Lower lobe of right lung (tissue), 2 donors: Measurements from ENCODE around the gene CCDC120. TPM values are rescaled to one million over a fixed set of nuclear protein-coding genes. Genes with fewer than 3 reads are reported as not detected.
A peak's percentile ranks its signal among the peaks of the same experiment; 100 is the strongest.

Source experiments
- ATAC-seq, 2 donors: fragments of 200-7000 bp; cut with Tn5 transposase; one replicate each; pipeline ENCODE4 v1.9.1; 2020 to 2022; ENCODE audit warnings: mild to moderate bottlenecking in 2 of 2, moderate library complexity in 2 of 2
- DNase-seq: peaks from one replicate; pipeline ENCODE4 v3.0.0-alpha.2; 2020
- H3K27ac ChIP-seq: fragments of 200-600 bp; one replicate; pipeline ENCODE4 v1.8.0; 2022
- H3K27me3 ChIP-seq: fragments of 200-600 bp; one replicate; pipeline ENCODE4 v1.8.0; 2022; ENCODE audit warnings: low read depth
- H3K36me3 ChIP-seq: fragments of 200-600 bp; one replicate; pipeline ENCODE4 v1.8.0; 2022; ENCODE audit warnings: mild to moderate bottlenecking
- H3K4me1 ChIP-seq: fragments of 200-600 bp; one replicate; pipeline ENCODE4 v1.8.0; 2022
- H3K4me3 ChIP-seq: fragments of 200-600 bp; one replicate; pipeline ENCODE4 v1.8.0; 2022; ENCODE audit warnings: mild to moderate bottlenecking
- H3K9me3 ChIP-seq: fragments of 200-600 bp; one replicate; pipeline ENCODE4 v1.8.0; 2022
- CTCF ChIP-seq: fragments of 200-600 bp; IDR thresholded peaks from one replicate; pipeline ENCODE4 v1.8.0; 2022; ENCODE audit warnings: antibody characterized with exemption, mild to moderate bottlenecking
- intact Hi-C: fragments of 100-400 bp; cut with DNase I; formaldehyde crosslinking; loops from one replicate; pipeline ENCODE4 v1.11.0; 2022
- total RNA-seq: library from RNA; stranded (reverse); fragmentation: NEBNext Ultra II Directional; extraction: Animal tissue kit (Norgen Biotek cat#: 25700); gene quantifications from one replicate; pipeline ENCODE4 v1.2.1, GENCODE V29; 2021
- donor health status: DM: no; HTN: yes; CAD: no; lungs with severe emphysema.

Gene CCDC120
- total RNA-seq, 1 donor from 2014 or later, result 9.5 TPM

GRCh38 chrX:49059681-49060085, 884 bp downstream of the CCDC120 start:
- no peak for TF ChIP-seq CTCF
- no peaks in the 10 kb centered on the region for H3K27me3 ChIP-seq
- peak overlapping the region; percentile 45 for H3K4me3 ChIP-seq
- DNase-seq, result no peak
- H3K9me3 ChIP-seq, result no peaks in the 10 kb centered on the region
- H3K4me1 ChIP-seq, result no peaks in the 10 kb centered on the region
- intact Hi-C loops, result no loop called here
- ATAC-seq, result peak; percentile 54 to 65
- peaks cover 4% of the 10 kb centered on the region for H3K36me3 ChIP-seq
- peak overlapping the region; percentile 62 for H3K27ac ChIP-seq

DNA sequence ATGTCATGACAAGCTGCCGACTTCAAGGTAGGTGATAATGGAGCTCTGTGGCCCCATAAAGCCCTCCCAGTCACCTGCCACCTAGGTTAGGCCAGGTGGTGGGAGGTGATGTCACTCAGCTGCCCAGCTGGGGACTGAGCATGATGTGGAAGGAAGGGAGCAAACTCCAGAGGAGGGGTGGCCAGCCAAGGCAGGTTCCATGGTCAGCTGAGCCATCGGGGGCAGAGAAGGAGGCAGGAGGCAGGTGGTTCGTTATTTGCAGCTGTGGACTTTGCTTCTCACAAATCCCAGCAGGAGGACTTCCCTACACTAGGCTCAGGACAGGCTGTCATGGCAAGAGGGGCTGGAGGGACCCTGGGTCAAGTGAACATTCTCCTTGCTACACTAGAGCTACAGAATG, 2.1 kb downstream of the CCDC120 start:
- Histone ChIP-seq H3K9me3 (no peaks in the 10 kb centered on the region), H3K27me3 (no peaks in the 10 kb centered on the region), H3K4me1 (no peaks in the 10 kb centered on the region), H3K36me3 (peaks cover 4% of the 10 kb centered on the region), H3K4me3 (no peak overlapping the region), H3K27ac (no peak overlapping the region)
- TF ChIP-seq CTCF, result no peak
- DNase-seq (no peak), ATAC-seq (no peak)
- intact Hi-C loops, result no loop called here

- no peak overlapping the region for H3K4me3 ChIP-seq
- intact Hi-C loops, result no loop called here
- peaks cover 4% of the 10 kb centered on the region for H3K36me3 ChIP-seq
- H3K27me3 ChIP-seq, result no peaks in the 10 kb centered on the region
- H3K4me1 ChIP-seq, result no peaks in the 10 kb centered on the region
- no peaks in the 10 kb centered on the region for H3K9me3 ChIP-seq
- DNase-seq, result no peak
- no peak for ATAC-seq
- TF ChIP-seq CTCF, result no peak
- no peak overlapping the region for H3K27ac ChIP-seq
These were observed 2.7 kb downstream of the CCDC120 start for GRCh38 chrX:49061490-49061889.

- no peaks in the 10 kb centered on the region for H3K27me3 ChIP-seq
- ATAC-seq (no peak), DNase-seq (no peak)
- H3K36me3 ChIP-seq, result peaks cover 4% of the 10 kb centered on the region
- intact Hi-C loops, result no loop called here
- TF ChIP-seq CTCF, result no peak
- no peak overlapping the region for H3K27ac ChIP-seq
- no peak overlapping the region for H3K4me3 ChIP-seq
- no peaks in the 10 kb centered on the region for H3K9me3 ChIP-seq
- H3K4me1 ChIP-seq, result no peaks in the 10 kb centered on the region
These were observed 3.1 kb downstream of the CCDC120 start for GRCh38 chrX:49061916-49062315.

DNA sequence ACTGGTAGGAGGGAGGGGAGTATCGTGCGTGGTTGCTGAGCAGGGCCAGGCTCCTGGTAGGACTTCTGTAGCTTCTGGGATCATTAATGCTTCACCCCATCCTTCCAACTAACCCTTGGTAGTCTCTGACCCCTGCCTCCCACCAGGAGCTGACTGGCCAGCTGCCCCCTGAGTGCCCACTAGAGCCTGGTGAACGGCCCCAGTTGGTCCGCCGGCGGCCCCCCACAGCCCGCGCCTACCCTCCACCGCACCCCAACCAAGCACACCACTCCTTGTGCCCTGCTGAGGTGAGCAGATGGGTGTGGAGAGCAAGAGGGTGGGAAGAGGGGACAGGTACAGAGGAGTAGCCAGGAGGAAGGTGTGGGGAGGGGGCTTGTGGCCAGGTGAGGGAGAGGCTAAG, 4.9 kb downstream of the CCDC120 start:
- no peak for TF ChIP-seq CTCF
- ATAC-seq (no peak), DNase-seq (no peak)
- H3K4me3 ChIP-seq, result no peak overlapping the region
- H3K4me1 ChIP-seq, result no peaks in the 10 kb centered on the region
- no peak overlapping the region for H3K27ac ChIP-seq
- no peaks in the 10 kb centered on the region for H3K9me3 ChIP-seq
- no peaks in the 10 kb centered on the region for H3K27me3 ChIP-seq
- intact Hi-C loops, result no loop called here
- H3K36me3 ChIP-seq, result peaks cover 4% of the 10 kb centered on the region

DNA sequence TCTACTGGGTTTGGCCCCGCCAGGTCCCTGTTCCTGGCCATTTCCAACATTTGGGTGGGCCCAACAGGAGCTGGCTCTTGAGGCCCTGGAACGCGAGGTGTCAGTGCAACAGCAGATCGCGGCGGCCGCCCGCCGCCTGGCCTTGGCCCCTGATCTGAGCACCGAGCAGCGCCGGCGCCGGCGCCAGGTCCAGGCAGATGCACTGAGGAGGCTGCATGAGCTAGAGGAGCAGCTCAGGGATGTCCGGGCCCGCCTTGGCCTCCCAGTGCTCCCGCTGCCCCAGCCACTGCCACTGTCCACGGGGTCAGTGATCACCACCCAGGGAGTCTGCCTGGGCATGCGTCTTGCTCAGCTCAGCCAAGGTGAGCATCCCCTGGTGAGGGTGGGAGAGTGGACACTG, 5.5 kb downstream of the CCDC120 start:
- intact Hi-C loops, result no loop called here
- no peak for ATAC-seq
- H3K4me3 ChIP-seq, result no peak overlapping the region
- DNase-seq, result no peak
- H3K27ac ChIP-seq, result no peak overlapping the region
- H3K27me3 ChIP-seq, result no peaks in the 10 kb centered on the region
- H3K9me3 ChIP-seq, result no peaks in the 10 kb centered on the region
- peaks cover 4% of the 10 kb centered on the region for H3K36me3 ChIP-seq
- TF ChIP-seq CTCF, result no peak
- H3K4me1 ChIP-seq, result no peaks in the 10 kb centered on the region
